ENCODE data around the gene KNCN.

Gene KNCN

GRCh38 chr1:46543761-46544560, 7.5 kb downstream of the KNCN start:
- no peak for DNase-seq (ENCODE audit: low read depth)

GRCh38 chr1:46543382-46543760, 8.1 kb downstream of the KNCN start:
- DNase-seq (ENCODE audit: low read depth): no peak

- DNase-seq (ENCODE audit: low read depth): peak; percentile 34
Observed at GRCh38 chr1:46539972-46540371, 11.5 kb downstream of the KNCN start.

GRCh38 chr1:46538147-46538546, 13.3 kb downstream of the KNCN start:
- DNase-seq (ENCODE audit: low read depth): no peak

GRCh38 chr1:46537651-46538050, 13.8 kb downstream of the KNCN start:
- DNase-seq (ENCODE audit: low read depth): no peak

- DNase-seq (ENCODE audit: low read depth): no peak
Observed at GRCh38 chr1:46536527-46536926, 14.9 kb downstream of the KNCN start.

- no peak for DNase-seq (ENCODE audit: low read depth)
Observed at GRCh38 chr1:46535063-46535462, 16.4 kb downstream of the KNCN start.

- no peak for DNase-seq (ENCODE audit: low read depth)
Observed at GRCh38 chr1:46533179-46533864, 18.1 kb downstream of the KNCN start.

GRCh38 chr1:46532498-46533178, 18.8 kb downstream of the KNCN start:
- no peak for DNase-seq (ENCODE audit: low read depth)

- DNase-seq (ENCODE audit: low read depth): no peak
Observed at GRCh38 chr1:46532095-46532494, 19.4 kb downstream of the KNCN start.

GRCh38 chr1:46530791-46531409, 20.5 kb downstream of the KNCN start:
- DNase-seq (ENCODE audit: low read depth): no peak

- no peak for DNase-seq (ENCODE audit: low read depth)
Observed at GRCh38 chr1:46530311-46530710, 21.1 kb downstream of the KNCN start.

- DNase-seq (ENCODE audit: low read depth): no peak
Observed at GRCh38 chr1:46529031-46529630, 22.3 kb downstream of the KNCN start.

- DNase-seq (ENCODE audit: low read depth): no peak
Observed at GRCh38 chr1:46528297-46528955, 23.0 kb downstream of the KNCN start.

GRCh38 chr1:46527474-46528296, 23.8 kb downstream of the KNCN start:
- DNase-seq (ENCODE audit: low read depth): peak; percentile 47

GRCh38 chr1:46526691-46527291, 24.7 kb downstream of the KNCN start:
- DNase-seq (ENCODE audit: low read depth): no peak

GRCh38 chr1:46526013-46526690, 25.3 kb downstream of the KNCN start:
- no peak for DNase-seq (ENCODE audit: low read depth)

GRCh38 chr1:46525253-46525983, 26.0 kb downstream of the KNCN start:
- DNase-seq (ENCODE audit: low read depth): no peak

- no peak for DNase-seq (ENCODE audit: low read depth)
Observed at GRCh38 chr1:46524843-46525242, 26.6 kb downstream of the KNCN start.
